ENCODE data around the gene AGPAT1. TPM values are rescaled to one million over a fixed set of nuclear protein-coding genes. Genes with fewer than 3 reads are reported as not detected.
A peak's percentile ranks its signal among the peaks of the same experiment; 100 is the strongest.

Gene AGPAT1, protein sequence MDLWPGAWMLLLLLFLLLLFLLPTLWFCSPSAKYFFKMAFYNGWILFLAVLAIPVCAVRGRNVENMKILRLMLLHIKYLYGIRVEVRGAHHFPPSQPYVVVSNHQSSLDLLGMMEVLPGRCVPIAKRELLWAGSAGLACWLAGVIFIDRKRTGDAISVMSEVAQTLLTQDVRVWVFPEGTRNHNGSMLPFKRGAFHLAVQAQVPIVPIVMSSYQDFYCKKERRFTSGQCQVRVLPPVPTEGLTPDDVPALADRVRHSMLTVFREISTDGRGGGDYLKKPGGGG
- total RNA-seq: 31.4 and 32.6 TPM in 2 replicates

- no peaks in the 10 kb centered on the region for H3K27me3 Mint-ChIP-seq
- peak within 1 kb of the TSS; percentile 95 for H3K27ac Mint-ChIP-seq
- H3K9me3 Mint-ChIP-seq: no peaks in the 10 kb centered on the region
- H3K4me1 Mint-ChIP-seq: peaks cover 58% of the 10 kb centered on the region
- peaks cover 20% of the 10 kb centered on the region for H3K36me3 Mint-ChIP-seq (ENCODE audit: low read depth)
- peak; percentile 99 for DNase-seq
- intact Hi-C loops (cut with micrococcal nuclease): loop anchor here (1.0 to 10.0 kb wide), 7 partner anchors 22 to 1239 kb away; partner anchors contain the start of genes BRD2, CUTA, DXO and HSD17B8
- H3K4me3 Mint-ChIP-seq: peak within 1 kb of the TSS; percentile 86
Observed at GRCh38 chr6:32175711-32176475, at the start of gene AGPAT1. TSS of gene AGPAT1 (minus strand) at chr6:32176084. CDS start at chr6:32171496, 4,588 bp downstream.

GRCh38 chr6:32224696-32225095 lies 48.8 kb upstream of the AGPAT1 start:
- no peak for DNase-seq
- intact Hi-C loops (cut with micrococcal nuclease): no loop called here
- H3K4me3 Mint-ChIP-seq: no peak overlapping the region
- no peaks in the 10 kb centered on the region for H3K9me3 Mint-ChIP-seq
- no peak overlapping the region for H3K27ac Mint-ChIP-seq
- H3K36me3 Mint-ChIP-seq (ENCODE audit: low read depth): no peaks in the 10 kb centered on the region
- H3K4me1 Mint-ChIP-seq: peaks cover 8% of the 10 kb centered on the region
- H3K27me3 Mint-ChIP-seq: peaks cover 1% of the 10 kb centered on the region

GRCh38 chr6:32223258-32224235 lies 47.7 kb upstream of the AGPAT1 start, which contains the start of gene NOTCH4:
TSS of gene NOTCH4 (minus strand) at chr6:32224067. CDS start at chr6:32223928, 139 bp downstream.
- Mint-ChIP-seq H3K4me3 (no peak within 1 kb of the TSS), H3K27ac (no peak within 1 kb of the TSS), H3K4me1 (peaks cover 8% of the 10 kb centered on the region), H3K27me3 (peaks cover 1% of the 10 kb centered on the region), H3K9me3 (no peaks in the 10 kb centered on the region), H3K36me3 (ENCODE audit: low read depth) (no peaks in the 10 kb centered on the region)
- DNase-seq: no peak
- intact Hi-C loops (cut with micrococcal nuclease): no loop called here

DNA sequence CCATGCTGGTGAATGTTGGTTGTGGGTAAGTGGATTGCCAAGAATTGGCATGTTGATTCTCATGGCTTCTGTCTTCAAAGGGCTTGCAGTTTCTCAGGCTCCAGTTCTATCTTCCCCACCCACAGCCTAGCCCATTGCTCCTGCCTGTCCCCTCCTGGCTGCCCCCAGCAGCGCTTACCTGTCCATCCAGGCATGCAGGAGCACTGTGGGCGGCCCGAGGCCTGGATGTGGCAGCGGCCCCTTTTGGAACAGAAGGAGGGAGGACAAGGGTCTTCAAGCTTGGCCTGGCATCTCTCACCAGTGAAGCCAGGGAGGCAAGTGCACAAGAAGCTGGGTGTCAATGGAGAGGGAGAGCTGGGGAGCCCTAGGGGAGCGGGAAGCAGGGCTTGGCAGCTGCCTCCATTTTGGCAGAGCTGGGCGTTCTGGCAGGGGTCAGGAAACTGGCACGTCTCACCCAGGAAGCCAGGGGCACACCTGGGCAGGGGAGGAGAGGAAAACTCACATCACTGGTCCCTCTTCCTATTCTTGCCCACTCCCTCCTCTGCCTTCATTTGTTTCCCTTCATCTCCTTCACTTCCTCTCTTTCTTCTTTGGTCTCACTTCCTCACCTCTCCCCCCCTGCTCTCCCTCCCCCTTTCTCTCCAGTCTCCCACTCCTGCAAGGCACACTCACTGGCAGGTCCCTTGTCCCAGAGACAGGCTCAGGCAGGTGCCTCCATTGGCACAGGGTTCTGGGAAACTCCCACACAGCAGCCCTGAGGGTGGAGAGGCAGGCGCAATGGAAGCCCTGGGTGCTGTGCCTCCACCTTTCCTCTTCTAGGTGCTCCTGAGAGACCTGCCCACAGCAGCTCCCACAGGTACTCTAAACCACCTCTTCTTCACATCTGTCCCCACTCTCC lies 46.7 kb upstream of the AGPAT1 start:
- Mint-ChIP-seq H3K9me3 (no peaks in the 10 kb centered on the region), H3K27ac (no peak overlapping the region), H3K4me1 (peaks cover 8% of the 10 kb centered on the region), H3K36me3 (ENCODE audit: low read depth) (no peaks in the 10 kb centered on the region), H3K27me3 (peaks cover 1% of the 10 kb centered on the region), H3K4me3 (no peak overlapping the region)
- intact Hi-C loops (cut with micrococcal nuclease): no loop called here
- no peak for DNase-seq

DNA sequence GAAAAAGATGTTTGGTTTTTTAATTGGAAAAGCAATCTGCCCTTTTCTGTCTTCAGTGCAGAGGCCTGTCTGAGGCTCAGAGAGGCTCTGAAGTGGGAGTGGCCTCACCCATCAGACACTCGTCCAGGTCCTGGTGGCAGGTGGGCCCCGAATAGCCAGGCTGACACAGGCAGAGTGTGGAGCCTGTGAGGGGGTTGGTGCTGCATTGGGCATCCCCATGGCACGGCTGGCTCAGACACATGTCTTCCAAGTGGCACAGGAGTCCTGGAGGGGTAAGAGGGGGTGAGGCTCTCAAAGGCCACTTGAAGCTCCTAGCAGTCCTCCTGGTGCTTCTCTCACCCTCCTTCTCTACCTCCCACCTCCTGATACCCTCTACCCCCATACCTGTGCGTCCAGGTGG lies 44.1 kb upstream of the AGPAT1 start:
- intact Hi-C loops (cut with micrococcal nuclease): no loop called here
- H3K4me3 Mint-ChIP-seq: no peak overlapping the region
- peaks cover 2% of the 10 kb centered on the region for H3K27me3 Mint-ChIP-seq
- no peak for DNase-seq
- H3K27ac Mint-ChIP-seq: no peak overlapping the region
- H3K4me1 Mint-ChIP-seq: peaks cover 8% of the 10 kb centered on the region
- H3K36me3 Mint-ChIP-seq (ENCODE audit: low read depth): no peaks in the 10 kb centered on the region
- no peaks in the 10 kb centered on the region for H3K9me3 Mint-ChIP-seq

DNA sequence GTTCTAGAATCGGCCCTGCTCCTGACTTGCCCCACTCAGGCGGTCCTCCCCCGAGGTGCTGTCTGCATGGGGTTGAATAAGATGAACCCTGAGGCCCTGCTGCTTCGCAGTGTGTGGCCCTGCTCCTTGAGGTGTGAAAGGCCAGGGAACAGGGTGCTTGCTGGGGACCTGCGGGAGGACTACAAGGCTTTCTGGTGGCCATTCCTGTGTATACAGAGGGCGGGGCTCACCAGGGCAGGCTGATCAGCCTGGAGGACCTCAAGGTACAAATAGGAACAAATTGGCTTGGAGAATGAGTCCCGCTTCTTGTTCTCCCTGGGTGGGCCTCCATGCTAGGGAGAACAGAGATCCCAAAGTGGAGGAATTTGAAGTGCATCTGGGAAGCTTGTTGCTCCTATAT lies 42.3 kb upstream of the AGPAT1 start:
- peaks cover 8% of the 10 kb centered on the region for H3K4me1 Mint-ChIP-seq
- H3K27me3 Mint-ChIP-seq: peaks cover 3% of the 10 kb centered on the region
- intact Hi-C loops (cut with micrococcal nuclease): no loop called here
- no peaks in the 10 kb centered on the region for H3K9me3 Mint-ChIP-seq
- H3K4me3 Mint-ChIP-seq: no peak overlapping the region
- no peaks in the 10 kb centered on the region for H3K36me3 Mint-ChIP-seq (ENCODE audit: low read depth)
- DNase-seq: no peak
- H3K27ac Mint-ChIP-seq: no peak overlapping the region

- DNase-seq: no peak
- no peaks in the 10 kb centered on the region for H3K4me1 Mint-ChIP-seq
- intact Hi-C loops (cut with micrococcal nuclease): no loop called here
- H3K27me3 Mint-ChIP-seq: peaks cover 3% of the 10 kb centered on the region
- no peak overlapping the region for H3K4me3 Mint-ChIP-seq
- no peak overlapping the region for H3K27ac Mint-ChIP-seq
- no peaks in the 10 kb centered on the region for H3K36me3 Mint-ChIP-seq (ENCODE audit: low read depth)
- no peaks in the 10 kb centered on the region for H3K9me3 Mint-ChIP-seq
Observed at GRCh38 chr6:32216998-32217397, 41.1 kb upstream of the AGPAT1 start.

GRCh38 chr6:32216285-32216684 lies 40.4 kb upstream of the AGPAT1 start:
- no peaks in the 10 kb centered on the region for H3K9me3 Mint-ChIP-seq
- no peak overlapping the region for H3K4me3 Mint-ChIP-seq
- H3K36me3 Mint-ChIP-seq (ENCODE audit: low read depth): no peaks in the 10 kb centered on the region
- intact Hi-C loops (cut with micrococcal nuclease): no loop called here
- no peaks in the 10 kb centered on the region for H3K4me1 Mint-ChIP-seq
- no peak overlapping the region for H3K27ac Mint-ChIP-seq
- H3K27me3 Mint-ChIP-seq: peaks cover 3% of the 10 kb centered on the region
- no peak for DNase-seq

DNA sequence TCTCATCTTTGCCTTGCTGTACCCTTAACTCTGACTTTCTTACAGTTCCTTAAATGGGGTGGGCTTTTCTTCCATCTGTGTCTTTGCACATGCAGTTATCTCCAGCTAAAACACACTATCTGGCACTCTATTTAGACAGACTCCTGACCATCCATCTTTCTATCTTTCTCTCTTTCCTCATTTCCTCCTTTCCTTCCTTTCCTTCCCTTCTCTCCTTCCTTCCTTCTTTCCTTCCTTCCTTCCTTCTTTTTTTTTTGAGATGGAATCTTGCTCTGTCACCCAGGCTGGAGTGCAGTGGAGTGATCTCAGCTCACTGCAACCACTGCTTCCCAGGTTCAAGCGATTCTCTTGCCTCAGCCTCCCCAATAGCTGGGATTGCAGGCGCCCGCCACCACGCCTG lies 39.7 kb upstream of the AGPAT1 start:
- no peak overlapping the region for H3K27ac Mint-ChIP-seq
- peaks cover 3% of the 10 kb centered on the region for H3K27me3 Mint-ChIP-seq

GRCh38 chr6:32214126-32214525 lies 38.2 kb upstream of the AGPAT1 start:
- DNase-seq: no peak
- Mint-ChIP-seq H3K36me3 (ENCODE audit: low read depth) (no peaks in the 10 kb centered on the region), H3K4me3 (no peak overlapping the region), H3K9me3 (no peaks in the 10 kb centered on the region), H3K4me1 (no peaks in the 10 kb centered on the region), H3K27ac (no peak overlapping the region), H3K27me3 (peaks cover 4% of the 10 kb centered on the region)
- intact Hi-C loops (cut with micrococcal nuclease): no loop called here

More for the DNA sequence above, 39.7 kb upstream of the AGPAT1 start:
- no peak for DNase-seq
- Mint-ChIP-seq H3K4me1 (no peaks in the 10 kb centered on the region), H3K9me3 (no peaks in the 10 kb centered on the region), H3K4me3 (no peak overlapping the region), H3K36me3 (ENCODE audit: low read depth) (no peaks in the 10 kb centered on the region)
- intact Hi-C loops (cut with micrococcal nuclease): no loop called here

DNA sequence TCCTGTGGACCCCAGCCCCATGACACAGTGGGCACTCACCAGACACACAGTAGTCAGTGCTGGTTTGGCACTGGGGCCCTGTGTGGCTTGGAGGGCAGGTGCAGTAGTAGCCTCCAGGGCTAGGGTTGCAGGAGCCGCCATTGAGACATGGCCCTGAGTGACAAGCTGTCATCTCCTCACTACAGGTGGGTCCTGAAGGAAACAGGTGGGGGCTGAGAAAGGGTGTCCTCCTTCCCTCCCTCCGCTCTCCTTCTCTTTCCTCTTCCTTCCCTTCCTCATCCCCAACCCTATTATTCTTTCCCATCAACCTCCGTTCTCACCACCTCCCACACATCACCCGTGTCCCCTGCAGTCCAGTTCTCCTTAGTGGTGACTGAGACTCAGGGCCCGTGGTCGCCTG lies 37.8 kb upstream of the AGPAT1 start:
- H3K4me3 Mint-ChIP-seq: no peak overlapping the region
- no peaks in the 10 kb centered on the region for H3K36me3 Mint-ChIP-seq (ENCODE audit: low read depth)
- peaks cover 9% of the 10 kb centered on the region for H3K27me3 Mint-ChIP-seq
- intact Hi-C loops (cut with micrococcal nuclease): no loop called here
- no peak overlapping the region for H3K27ac Mint-ChIP-seq
- no peaks in the 10 kb centered on the region for H3K9me3 Mint-ChIP-seq
- no peaks in the 10 kb centered on the region for H3K4me1 Mint-ChIP-seq
- DNase-seq: no peak

DNA sequence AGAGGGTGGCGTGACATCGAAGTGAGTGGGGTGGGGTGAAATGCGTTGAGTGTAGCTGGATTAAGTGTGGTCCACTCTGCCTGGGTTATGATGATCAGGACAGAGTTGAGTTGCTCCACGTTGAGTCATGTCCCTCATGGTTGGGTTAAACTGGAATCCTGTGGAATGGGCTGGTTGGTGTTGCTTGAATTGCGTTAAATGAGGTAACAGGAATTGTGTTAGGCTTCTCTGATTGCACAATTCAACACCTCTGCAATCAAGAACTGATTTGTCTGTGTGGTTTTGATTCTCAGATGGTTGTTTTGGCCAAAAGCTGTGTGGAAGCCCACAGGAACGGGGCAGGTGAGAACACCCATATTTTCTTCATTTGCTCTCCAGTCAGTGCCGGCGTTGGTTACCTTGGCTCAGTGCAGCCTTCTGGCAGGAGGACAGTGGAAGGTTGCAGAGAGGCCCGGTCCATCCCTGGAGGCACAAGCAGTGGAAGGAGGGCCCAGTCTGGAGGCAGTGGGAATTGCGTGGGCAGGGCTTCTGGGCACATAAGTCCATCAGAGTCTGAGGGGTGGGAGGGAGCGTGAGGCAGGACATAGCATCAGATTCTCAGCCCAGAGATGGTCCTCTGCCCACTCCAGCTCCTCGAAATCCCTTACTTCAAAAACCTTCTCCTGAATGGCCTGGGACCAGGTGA lies 36.3 kb upstream of the AGPAT1 start:
- no peaks in the 10 kb centered on the region for H3K4me1 Mint-ChIP-seq
- intact Hi-C loops (cut with micrococcal nuclease): no loop called here
- H3K27me3 Mint-ChIP-seq: peaks cover 12% of the 10 kb centered on the region

More for the DNA sequence above, 36.3 kb upstream of the AGPAT1 start:
- Mint-ChIP-seq H3K4me3 (no peak overlapping the region), H3K27ac (no peak overlapping the region), H3K9me3 (no peaks in the 10 kb centered on the region), H3K36me3 (ENCODE audit: low read depth) (no peaks in the 10 kb centered on the region)
- no peak for DNase-seq

Data from activated CD4-positive, alpha-beta T cell treated with anti-CD3 and anti-CD28 coated beads, Interleukin-2, amount 10 ng/mL, durations not matched to agents 24 days and 14 days (primary cell).